HG02840 (cell line): ENCODE measurements around the gene FXR2.

ENCODE experiments used
- ATAC-seq: cut with Tn5 transposase; IDR thresholded peaks from one replicate; pipeline ENCODE4 v1.9.1; 2021; ENCODE audit warnings: mild to moderate bottlenecking, moderate library complexity, moderate number of reproducible peaks; ENCODE audit not compliant: unreplicated experiment, low FRiP score

Gene FXR2

GRCh38 chr17:7589204-7589868 lies 25.4 kb downstream of the FXR2 start:
- ATAC-seq = no peak

GRCh38 chr17:7588553-7589203 lies 26.0 kb downstream of the FXR2 start:
- no peak for ATAC-seq

DNA sequence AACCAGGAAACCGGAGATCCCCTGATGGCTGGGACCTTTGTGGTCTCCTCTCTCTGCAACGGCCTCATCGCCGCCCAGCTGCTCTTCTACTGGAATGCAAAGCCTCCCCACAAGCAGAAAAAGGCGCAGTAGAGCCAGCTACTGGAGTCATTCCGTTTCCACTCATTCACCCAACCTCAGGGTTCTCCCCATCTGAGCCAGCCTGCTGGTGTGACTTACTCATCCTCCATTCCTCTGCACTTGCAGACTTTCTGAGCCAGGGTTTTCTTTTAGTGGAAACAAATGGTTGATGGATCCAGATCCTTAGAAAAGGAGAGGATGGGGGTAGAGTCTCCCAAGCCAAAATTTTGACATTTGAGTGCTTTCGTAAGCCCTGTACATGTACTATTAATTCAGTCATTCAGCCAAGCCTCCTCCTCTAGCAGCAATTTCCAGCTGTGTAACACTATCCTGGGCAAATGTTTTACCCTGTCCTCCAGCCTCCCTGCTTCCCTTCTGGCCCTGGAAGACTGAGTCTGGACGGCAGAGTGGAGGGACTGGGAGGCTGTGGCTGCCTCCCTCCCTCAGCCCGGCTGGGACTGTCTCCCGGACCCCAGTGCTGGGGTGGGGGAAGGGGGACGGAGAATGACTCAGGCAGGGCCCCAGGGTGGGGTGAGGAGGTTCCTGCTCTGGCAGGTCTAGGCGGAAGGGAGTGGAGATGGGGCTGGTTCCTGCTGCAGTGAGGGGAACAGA lies 27.1 kb downstream of the FXR2 start:
- no peak for ATAC-seq

DNA sequence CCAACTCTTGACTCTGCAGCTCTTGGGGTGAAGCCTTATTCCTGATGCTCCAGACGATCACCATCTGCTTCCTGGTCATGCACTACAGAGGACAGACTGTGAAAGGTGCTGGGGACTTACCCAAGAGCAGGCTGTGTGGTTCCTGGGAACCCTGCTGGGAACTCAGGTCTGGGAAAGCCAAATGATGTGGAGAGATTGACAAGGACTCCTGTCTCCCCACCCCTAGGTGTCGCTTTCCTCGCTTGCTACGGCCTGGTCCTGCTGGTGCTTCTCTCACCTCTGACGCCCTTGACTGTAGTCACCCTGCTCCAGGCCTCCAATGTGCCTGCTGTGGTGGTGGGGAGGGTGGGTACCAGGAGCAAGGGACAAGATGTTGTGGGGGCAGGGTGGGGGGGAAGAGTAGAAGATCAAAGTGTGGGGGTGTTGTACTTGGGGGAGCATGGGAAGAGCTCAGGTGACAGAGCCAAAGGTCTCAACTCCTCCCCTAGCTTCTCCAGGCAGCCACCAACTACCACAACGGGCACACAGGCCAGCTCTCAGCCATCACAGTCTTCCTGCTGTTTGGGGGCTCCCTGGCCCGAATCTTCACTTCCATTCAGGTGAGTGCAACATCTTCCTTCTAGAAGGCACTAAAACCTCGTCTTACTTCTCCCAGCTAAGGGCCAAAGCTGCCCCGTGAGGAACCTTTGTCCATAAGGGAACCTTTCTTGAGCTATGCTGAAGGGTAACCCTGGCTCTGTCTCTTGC lies 27.9 kb downstream of the FXR2 start:
- ATAC-seq = no peak

DNA sequence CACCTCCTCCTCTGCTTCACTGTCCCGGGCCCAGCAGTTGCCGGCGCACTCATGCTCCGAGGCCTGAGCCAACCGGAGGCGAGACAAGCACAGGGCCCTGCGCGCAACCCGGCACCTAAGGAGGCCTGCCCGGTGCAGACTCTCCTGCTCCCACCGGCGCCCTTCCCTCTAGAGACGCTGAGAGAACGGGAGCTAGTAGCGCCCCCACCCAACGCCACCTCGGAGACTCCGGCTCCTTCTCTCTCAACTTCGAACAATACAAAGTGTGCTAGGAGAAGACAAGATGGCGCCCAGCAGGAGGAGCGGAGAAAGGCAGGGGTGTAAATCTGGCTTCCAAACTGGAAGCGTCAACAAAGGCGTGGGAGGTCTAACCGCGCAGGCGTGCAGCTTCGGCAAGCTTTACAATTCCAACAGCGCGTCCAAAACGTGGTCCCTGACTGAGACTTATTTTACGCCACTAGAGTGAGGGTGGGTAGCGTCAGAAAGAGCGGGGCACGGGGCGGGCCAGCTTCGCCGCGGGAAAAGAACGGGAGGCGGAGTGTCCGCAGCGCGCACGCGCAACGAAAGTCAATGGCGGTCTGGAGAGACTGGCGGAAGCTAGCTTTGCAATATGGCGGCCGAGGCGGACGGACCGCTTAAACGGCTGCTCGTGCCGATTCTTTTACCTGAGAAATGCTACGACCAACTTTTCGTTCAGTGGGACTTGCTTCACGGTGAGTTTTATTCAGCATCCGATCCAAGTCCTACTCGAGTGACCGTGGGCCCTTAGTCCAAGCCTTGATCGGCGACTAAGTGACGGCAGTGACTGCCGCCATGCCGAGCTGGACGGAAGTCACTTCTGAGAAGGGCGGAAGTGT lies 31.2 kb downstream of the FXR2 start, which contains the start of gene MPDU1:
TSS of gene MPDU1 (plus strand) at position 600 of the 857 bp plus-strand sequence. CDS start at position 611, 11 bp downstream.
- ATAC-seq = peak; percentile 66

DNA sequence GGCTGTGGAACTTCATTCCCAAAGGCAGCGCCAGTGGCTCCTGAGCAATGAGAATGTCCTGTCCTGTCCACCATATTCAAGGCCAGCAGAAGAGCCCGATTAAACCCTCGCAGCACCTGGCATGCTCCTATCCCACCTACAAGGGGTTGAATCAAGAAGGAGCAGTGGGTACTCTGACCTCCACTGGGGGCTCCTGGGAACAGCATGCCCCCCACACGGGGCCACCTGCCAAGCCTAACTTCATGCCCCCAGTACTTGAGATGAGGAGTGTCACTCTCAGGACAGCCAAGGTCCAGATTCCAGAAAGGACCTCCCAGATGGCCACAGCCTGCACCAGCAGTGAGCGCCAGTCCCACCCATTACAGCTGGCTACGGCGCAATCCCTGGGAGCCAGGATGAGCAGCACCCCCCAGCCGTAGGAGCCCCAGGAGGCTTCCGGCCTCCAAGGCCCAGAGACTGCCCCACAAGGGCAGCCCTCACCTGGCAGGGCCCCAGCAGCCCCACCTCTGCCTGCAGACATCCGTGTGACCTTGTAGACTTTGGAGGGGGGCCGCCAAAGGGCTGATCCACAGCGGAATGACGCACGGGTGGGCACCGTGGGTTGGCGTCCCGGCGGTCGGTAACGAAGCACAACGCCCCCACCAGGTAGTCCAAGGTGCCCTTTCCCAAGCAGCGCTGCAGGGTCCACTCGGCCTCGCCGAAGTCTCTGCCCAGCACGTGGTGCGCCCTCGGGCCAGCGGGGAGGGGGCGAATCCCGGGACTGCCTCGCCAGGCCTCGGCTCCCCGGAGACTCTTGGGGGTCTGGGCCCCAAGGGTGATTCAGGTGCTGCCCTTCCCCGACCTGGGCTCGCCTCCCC lies 32.1 kb downstream of the FXR2 start:
- ATAC-seq = no peak

DNA sequence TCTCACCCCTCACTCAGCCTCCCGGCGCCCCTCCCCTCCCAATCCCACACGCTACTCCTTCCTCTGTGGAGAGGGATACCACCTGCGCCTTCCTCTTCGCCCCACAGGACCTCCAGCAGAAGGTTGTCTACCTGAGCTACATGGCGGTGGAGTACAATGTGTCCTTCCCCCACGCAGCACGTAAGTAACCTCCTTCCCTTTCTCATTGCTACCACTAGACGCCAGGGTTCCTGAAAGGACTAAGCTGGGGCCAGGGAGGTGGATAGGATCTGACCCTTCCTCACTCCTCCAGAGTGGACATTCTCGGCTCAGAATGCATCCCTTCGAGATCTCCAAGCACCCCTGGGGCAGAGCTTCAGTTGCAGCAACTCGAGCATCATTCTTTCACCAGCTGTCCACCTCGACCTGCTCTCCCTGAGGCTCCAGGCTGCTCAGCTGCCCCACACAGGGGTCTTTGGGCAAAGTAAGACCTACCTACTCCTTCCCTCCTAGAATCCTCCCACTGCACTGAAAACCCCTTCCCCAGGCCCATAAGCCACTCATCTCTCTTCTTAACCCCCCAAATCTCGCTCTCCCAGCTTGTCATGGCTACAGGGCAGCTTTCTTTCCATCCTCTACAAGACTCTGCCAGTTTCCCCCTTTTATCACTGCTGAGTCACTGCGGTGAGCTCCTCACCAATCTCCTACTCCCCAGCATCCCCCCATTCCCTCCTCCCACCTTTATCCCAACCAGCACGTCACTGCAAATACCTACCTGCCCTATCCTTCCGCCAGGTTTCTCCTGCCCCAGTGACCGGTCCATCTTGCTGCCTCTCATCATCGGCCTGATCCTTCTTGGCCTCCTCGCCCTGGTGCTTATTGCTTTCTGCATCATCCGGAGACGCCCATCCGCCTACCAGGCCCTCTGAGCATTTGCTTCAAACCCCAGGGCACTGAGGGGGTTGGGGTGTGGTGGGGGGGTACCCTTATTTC lies 33.8 kb downstream of the FXR2 start:
- ATAC-seq = no peak

DNA sequence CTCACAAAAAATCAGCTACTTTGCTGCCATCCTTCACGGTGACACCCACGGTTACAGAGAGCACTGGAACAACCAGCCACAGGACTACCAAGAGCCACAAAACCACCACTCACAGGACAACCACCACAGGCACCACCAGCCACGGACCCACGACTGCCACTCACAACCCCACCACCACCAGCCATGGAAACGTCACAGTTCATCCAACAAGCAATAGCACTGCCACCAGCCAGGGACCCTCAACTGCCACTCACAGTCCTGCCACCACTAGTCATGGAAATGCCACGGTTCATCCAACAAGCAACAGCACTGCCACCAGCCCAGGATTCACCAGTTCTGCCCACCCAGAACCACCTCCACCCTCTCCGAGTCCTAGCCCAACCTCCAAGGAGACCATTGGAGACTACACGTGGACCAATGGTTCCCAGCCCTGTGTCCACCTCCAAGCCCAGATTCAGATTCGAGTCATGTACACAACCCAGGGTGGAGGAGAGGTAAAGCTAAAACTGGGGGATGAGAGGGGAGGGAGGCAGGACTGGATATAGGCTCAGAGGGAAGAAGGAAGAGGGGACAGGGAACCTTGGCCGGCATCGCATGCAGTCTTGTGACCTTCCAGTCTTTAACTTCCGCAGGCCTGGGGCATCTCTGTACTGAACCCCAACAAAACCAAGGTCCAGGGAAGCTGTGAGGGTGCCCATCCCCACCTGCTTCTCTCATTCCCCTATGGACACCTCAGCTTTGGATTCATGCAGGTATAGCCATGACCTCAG lies 34.7 kb downstream of the FXR2 start:
- no peak for ATAC-seq

- ATAC-seq = no peak
These were observed 35.5 kb downstream of the FXR2 start, which contains the start of gene CD68 for GRCh38 chr17:7579001-7579833. TSS of gene CD68 (plus strand) at chr17:7579638. CDS start at chr17:7579678, 40 bp downstream.

DNA sequence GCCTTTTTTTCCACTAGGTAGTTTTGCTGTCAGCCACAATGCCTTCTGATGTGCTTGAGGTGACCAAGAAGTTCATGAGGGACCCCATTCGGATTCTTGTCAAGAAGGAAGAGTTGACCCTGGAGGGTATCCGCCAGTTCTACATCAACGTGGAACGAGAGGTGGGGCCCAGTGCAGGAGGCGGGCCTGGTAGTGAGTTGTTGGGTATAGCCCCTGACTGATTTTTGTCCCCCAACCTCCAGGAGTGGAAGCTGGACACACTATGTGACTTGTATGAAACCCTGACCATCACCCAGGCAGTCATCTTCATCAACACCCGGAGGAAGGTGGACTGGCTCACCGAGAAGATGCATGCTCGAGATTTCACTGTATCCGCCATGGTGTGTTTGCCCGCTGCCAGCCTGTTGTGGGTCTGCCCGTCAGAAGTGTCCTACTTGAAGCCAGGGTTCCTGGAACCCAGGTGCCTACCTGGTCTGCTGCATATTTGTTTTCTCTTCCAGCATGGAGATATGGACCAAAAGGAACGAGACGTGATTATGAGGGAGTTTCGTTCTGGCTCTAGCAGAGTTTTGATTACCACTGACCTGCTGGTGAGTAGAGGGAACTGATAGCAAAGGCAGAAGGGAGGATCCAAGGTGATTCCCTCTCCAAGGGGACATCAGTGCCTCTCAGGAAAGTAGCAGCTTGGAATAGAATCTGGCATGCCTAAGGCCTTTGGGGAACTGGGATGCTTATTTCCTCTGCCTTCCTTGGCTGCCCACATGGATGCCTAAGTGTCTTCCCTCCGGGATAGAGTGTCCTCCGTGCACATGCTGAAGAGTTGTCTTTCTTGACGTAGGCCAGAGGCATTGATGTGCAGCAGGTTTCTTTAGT lies 37.1 kb downstream of the FXR2 start:
- no peak for ATAC-seq

GRCh38 chr17:7576432-7576937 lies 38.2 kb downstream of the FXR2 start:
- ATAC-seq = no peak

- no peak for ATAC-seq
These were observed 38.7 kb downstream of the FXR2 start for GRCh38 chr17:7575959-7576358.

DNA sequence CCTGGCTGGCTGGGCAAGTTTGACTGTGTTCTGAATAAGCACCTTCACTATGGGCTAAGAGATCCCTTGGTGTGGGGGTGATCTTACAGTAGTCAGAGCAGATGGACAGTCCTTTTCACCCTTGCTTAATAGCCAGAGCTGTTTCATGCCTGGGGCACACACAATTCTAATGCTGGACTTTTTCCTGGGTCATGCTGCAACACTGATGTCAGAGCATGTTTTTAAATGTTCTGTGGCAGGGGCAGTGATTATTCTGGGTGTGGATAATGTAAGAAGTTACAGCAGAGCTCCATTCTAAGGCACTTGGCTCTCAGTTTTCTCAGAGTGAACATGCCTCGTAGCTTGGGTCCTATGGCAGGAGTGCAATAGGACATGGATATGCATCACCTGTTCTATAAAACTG lies 39.2 kb downstream of the FXR2 start:
- no peak for ATAC-seq

GRCh38 chr17:7574176-7574953 lies 40.3 kb downstream of the FXR2 start:
- no peak for ATAC-seq
